Cardiac muscle cell (in vitro differentiated cells and primary cell): Measurements from ENCODE around the gene SURF4. TPM values are rescaled to one million over a fixed set of nuclear protein-coding genes. Genes with fewer than 3 reads are reported as not detected.

ENCODE experiments used
- DNase-seq, 2 donors: peaks; one replicate each; pipeline versions ENCODE4 v3.0.0 to v3.0.0-alpha.2; 2010 to 2017; ENCODE audit warnings: low read depth in 1 of 2, low spot score in 1 of 2
- H3K27ac ChIP-seq: fragments of 200-600 bp; sonication (generic); 2 replicates; pipeline ENCODE4 v1.5.1; 2016
- H3K27me3 ChIP-seq: fragments of 200-600 bp; sonication (generic); 2 replicates; pipeline ENCODE4 v1.6.0; 2016; ENCODE audit warnings: control low read depth
- H3K36me3 ChIP-seq: fragments of 200-600 bp; sonication (generic); 2 replicates; pipeline ENCODE4 v1.5.1; 2016; ENCODE audit warnings: control low read depth
- H3K4me1 ChIP-seq: fragments of 200-600 bp; sonication (generic); 2 replicates; pipeline ENCODE4 v1.8.1; 2017; ENCODE audit warnings: low read depth, mild to moderate bottlenecking, mixed run types
- H3K4me3 ChIP-seq: fragments of 200-600 bp; sonication (generic); 2 replicates; pipeline ENCODE4 v1.5.1; 2016; ENCODE audit warnings: mild to moderate bottlenecking
- H3K9me3 ChIP-seq: fragments of 200-600 bp; sonication (generic); 2 replicates; pipeline ENCODE4 v1.5.1; 2017; ENCODE audit warnings: low read depth, mild to moderate bottlenecking, control low read depth
- polyA plus RNA-seq: library from polyadenylated mRNA; unstranded; fragments of >200 nt; fragmentation: Nextera tagmentation; extraction: Ambion mirVana; gene quantifications from 2 replicates; pipeline ENCODE4 v1.2.1, GENCODE V29; 2016
- total RNA-seq: library from RNA; depleted of rRNA; stranded (reverse); fragments of >200 nt; gene quantifications from 2 replicates; pipeline ENCODE4 v1.2.3, GENCODE V29; 2016
- TF ChIP-seq, protein P1 (sequence below): IDR thresholded peaks from 2 replicates; pipeline ENCODE4 v1.5.1; 2012; ENCODE audit warnings: low read depth, mild to moderate bottlenecking, low read length

The SURF4 gene
- total and polyA plus RNA-seq, 2 experiments from 2014 or later = 121 to 200 TPM

DNA sequence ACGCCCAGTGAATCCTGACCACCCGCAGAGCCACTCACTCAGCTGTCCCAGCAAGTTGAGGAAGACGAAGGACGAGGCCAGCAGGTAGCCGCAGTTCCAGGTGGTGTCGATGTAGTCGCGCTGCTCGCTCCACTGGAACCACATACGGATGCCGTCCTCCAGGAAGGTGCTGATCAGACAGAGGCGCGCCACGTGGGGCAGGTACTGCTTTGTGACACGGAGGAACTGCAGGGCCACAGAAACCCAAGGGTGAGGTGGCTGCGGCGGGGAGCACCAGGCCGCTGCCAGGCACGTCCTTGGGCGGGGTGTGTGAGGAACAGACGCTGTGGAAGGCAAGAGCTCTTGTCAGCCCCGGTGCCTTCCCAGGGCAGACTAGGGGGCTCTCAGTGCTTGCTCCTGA is 8.6 kb downstream of the SURF4 start:
- Histone ChIP-seq H3K9me3 (no peaks in the 10 kb centered on the region), H3K4me1 (no peaks in the 10 kb centered on the region), H3K4me3 (no peak overlapping the region), H3K36me3 (peaks cover 24% of the 10 kb centered on the region), H3K27ac (no peak overlapping the region), H3K27me3 (no peaks in the 10 kb centered on the region)
- DNase-seq = no peak
- TF ChIP-seq, protein P1, sequence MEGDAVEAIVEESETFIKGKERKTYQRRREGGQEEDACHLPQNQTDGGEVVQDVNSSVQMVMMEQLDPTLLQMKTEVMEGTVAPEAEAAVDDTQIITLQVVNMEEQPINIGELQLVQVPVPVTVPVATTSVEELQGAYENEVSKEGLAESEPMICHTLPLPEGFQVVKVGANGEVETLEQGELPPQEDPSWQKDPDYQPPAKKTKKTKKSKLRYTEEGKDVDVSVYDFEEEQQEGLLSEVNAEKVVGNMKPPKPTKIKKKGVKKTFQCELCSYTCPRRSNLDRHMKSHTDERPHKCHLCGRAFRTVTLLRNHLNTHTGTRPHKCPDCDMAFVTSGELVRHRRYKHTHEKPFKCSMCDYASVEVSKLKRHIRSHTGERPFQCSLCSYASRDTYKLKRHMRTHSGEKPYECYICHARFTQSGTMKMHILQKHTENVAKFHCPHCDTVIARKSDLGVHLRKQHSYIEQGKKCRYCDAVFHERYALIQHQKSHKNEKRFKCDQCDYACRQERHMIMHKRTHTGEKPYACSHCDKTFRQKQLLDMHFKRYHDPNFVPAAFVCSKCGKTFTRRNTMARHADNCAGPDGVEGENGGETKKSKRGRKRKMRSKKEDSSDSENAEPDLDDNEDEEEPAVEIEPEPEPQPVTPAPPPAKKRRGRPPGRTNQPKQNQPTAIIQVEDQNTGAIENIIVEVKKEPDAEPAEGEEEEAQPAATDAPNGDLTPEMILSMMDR = no peak

DNA sequence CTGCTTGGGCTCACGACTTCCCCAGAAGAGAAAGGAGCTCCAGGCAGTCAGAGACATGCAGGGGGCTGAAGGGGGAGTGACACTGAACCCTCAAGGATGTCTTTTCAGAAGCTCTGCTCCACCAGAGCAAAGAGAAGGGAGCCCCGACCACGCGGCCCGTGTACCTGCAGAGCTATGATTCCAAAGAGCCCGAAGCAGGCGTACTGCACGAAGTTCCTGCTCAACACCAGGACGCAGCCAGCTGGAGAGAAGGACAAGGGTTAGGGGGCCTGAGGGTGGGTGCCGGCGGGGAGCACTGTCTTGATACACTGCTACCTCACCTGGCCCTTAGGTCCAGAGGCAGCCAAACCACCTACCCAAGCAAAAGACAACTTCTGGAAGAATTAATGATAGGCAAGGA is 9.4 kb downstream of the SURF4 start:
- H3K4me1 ChIP-seq = no peaks in the 10 kb centered on the region
- peaks cover 32% of the 10 kb centered on the region for H3K36me3 ChIP-seq
- H3K27ac ChIP-seq = no peak overlapping the region

DNA sequence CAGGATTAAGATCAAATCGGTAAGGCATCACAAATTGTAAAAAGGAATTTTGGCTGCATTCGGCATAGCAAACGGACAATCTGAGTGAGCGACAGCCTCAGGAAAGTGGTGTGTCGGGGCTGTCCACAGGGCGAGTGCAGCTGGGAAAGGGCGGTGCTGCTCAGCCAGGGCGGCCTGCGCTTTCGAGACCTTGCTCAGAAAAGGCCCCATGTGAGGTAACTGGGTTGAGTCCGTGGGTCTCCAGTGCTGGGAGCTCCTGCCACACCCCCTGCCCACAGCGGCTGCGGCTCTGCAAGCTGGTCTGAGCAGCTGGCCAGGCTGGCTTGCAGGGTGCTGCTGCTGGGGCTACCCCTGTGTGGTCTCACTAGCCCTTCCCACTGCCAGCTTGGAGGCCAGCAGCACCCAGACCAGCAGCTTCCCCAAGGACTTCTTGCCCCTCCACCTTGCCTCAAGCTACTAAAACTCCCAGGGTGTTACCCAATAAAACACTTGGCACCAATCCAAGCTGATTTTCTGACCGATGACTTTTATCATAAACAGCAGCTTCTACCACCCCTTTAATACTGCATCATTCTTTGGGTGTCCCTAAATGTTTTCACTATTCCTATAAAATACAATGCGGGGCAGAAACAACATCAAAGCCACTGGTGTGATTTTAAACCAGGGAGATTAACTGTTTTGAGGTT is 13.4 kb downstream of the SURF4 start:
- H3K27me3 ChIP-seq = no peaks in the 10 kb centered on the region
- no peaks in the 10 kb centered on the region for H3K9me3 ChIP-seq
- H3K36me3 ChIP-seq = peaks cover 33% of the 10 kb centered on the region
- no peak overlapping the region for H3K27ac ChIP-seq
- H3K4me3 ChIP-seq = no peak overlapping the region
- TF ChIP-seq, protein P1 = no peak
- peak in 1 of 2 donors; percentile 47 for DNase-seq
- H3K4me1 ChIP-seq = no peaks in the 10 kb centered on the region

More for the DNA sequence above, 9.4 kb downstream of the SURF4 start:
- Histone ChIP-seq H3K27me3 (no peaks in the 10 kb centered on the region), H3K4me3 (no peak overlapping the region), H3K9me3 (no peaks in the 10 kb centered on the region)
- TF ChIP-seq, protein P1 = no peak
- DNase-seq = no peak

DNA sequence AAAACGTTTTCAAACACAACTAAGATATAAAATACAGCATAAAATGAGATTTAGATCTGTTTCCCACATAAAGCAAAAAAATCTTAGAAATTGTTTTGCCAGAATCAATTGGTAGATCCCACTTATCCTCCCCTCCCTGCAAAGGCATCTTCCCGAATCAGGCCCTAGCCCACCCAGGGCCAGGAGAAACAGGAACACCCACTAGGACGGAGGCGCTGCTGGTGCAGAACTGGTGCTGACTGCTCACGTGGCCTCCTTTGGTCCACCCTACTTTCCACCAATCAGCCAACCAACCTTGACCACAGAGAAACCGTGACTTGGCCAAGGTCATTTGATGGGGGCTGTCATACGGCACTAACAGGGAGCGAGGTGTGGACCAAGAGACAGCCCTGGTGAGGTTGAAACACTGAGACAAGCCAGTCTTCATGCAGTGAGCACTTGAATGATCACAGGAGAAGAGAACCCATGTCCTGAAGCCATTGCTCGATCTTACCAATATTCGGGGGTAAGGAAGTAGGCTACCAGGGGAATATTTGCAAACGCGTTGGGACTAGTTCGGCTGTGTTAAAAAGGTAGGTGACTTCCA is 14.3 kb downstream of the SURF4 start:
- Histone ChIP-seq H3K36me3 (peaks cover 33% of the 10 kb centered on the region), H3K27me3 (no peaks in the 10 kb centered on the region), H3K27ac (peak overlapping the region; percentile 7), H3K4me1 (peaks cover 4% of the 10 kb centered on the region), H3K4me3 (no peak overlapping the region), H3K9me3 (no peaks in the 10 kb centered on the region)
- no peak for DNase-seq
- TF ChIP-seq, protein P1 = no peak

DNA sequence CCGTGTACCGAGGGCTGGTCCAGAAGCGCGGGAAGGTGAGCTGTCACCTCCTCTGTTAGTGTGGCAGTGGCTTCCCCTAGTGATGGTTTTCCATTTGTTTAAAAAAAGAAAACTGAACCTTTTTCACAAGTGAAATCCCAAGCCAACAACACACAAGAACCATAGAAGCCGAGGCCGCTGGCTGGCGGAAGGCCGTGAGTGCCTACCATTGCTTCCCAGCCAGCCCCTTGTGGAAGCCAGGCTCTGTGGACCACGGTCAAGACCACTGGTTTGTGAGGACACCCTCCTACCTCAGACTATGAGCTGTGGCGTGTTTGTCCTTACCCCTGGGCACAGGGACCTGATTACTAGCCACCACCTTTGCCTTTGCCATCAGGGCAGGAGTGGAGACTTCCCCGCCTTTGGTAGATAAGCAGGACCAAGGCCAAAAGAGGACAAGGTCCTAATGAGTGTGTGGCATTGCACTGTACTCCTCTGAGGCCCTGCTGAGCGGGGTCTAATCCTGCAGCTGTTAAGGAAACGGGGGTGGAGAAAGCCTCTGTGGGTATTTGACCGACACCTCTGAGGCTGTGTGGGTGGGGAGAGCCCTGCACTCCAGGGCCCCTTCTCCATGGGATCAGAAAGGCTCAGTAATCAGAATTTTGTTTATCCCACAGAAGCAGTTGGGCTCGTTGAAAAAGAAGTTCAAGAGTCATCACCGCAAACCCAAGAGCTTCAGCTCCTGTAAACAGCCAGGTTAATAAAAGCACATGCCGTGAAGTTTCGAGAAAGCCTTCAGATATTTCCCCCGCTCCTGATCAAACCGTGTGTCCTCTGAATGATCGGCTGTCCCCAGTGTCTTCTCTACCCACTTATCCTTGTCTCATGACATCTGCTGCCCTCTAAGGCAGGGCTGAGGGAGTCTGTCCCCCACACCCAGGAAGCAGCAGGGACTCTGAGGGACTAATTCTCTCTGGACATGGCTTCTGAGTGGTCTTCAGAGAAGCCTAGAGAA is 15.2 kb downstream of the SURF4 start:
- no peak for DNase-seq
- Histone ChIP-seq H3K4me3 (no peak overlapping the region), H3K27me3 (no peaks in the 10 kb centered on the region), H3K36me3 (peaks cover 26% of the 10 kb centered on the region), H3K27ac (peak overlapping the region; percentile 30), H3K4me1 (peaks cover 4% of the 10 kb centered on the region), H3K9me3 (no peaks in the 10 kb centered on the region)
- TF ChIP-seq, protein P1 = no peak
